ENCODE data around the gene ABHD12B. TPM values are rescaled to one million over a fixed set of nuclear protein-coding genes. Genes with fewer than 3 reads are reported as not detected.
A peak's percentile ranks its signal among the peaks of the same experiment; 100 is the strongest.

ABHD12B gene
- total and polyA plus RNA-seq, 9 of the 15 experiments (the other 6 are each of a cell fraction or from before 2014, with no cell fraction given): not detected

DNA sequence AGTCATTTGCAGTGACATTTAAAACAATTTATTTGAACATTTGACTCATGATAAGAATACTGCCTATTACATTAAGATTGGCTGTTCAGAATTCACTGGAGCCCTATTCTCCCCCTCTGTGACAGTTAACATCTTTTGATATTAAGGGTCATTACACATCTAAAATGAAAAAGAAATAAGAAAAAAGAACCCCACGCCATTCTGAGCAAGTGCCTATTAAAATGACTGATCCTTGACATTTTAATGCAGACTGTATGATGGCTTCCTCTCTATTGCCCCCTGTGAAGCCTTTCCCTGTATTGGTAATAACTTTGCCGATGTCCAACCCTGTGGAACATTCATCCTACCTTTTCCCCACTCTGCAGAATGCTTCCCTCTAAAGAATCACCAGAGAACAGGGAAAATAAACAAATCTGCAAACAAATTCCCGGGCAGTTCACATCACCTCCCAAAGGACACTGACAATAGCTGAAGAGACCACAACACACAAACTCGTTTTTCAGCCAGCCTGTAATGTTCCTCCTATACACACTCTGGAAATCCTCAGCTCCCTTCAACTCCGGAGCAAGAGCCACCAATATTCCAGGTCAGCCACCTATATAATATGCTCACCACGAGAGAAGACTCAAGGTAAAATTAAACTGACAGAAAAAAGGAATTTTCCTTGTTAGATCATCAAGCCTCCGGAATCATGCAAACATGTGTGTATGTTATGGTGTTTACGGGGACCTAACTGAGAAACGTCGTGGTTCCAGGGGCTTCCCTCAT, 42.9 kb upstream of the ABHD12B start:
- no peak overlapping the region for H3K27ac ChIP-seq (ENCODE audit: extremely low read depth, low read depth, low read length)
- DNase-seq (ENCODE audit: extremely low read depth in 1 of 4, low spot score in 3 of 4) (no peak), ATAC-seq (no peak), FAIRE-seq (no peak)
- H3K36me3 ChIP-seq (ENCODE audit: control insufficient read depth, insufficient read depth, low read length): no peaks in the 10 kb centered on the region
- in situ Hi-C loops (cut with MboI): no loop called here
- H2AFZ ChIP-seq (ENCODE audit: low read depth, low read length): no peak overlapping the region
- H3K9ac ChIP-seq (ENCODE audit: insufficient read depth in 1 of 2, low read depth in 2 of 2, low read length in 2 of 2): no peak overlapping the region
- H3K4me1 ChIP-seq (replicated peaks in 1 of 2; ENCODE audit: control insufficient read depth in 2 of 2, insufficient read depth in 2 of 2, low read length in 2 of 2): peaks cover 0 to 19% of the 10 kb centered on the region in 2 experiments; a peak in 3 of 5 replicates
- peaks cover 7 to 11% of the 10 kb centered on the region in 2 experiments; a peak in 3 of 5 replicates for H3K27me3 ChIP-seq (ENCODE audit: control insufficient read depth in 2 of 2, insufficient read depth in 2 of 2, low read length in 2 of 2)
- 33% methylated on average over 10 of the region's 10 CpGs for WGBS (ENCODE audit: insufficient coverage, low coverage, missing lambda C conversion rate)
- TF ChIP-seq SAFB2 (IDR thresholded peaks at IDR 0.05; ENCODE audit: borderline replicate concordance, low read depth, low read length, severe bottlenecking) (no peak), GATA2 (CRISPR knock-in tag; IDR thresholded peaks at IDR 0.05) (no peak), MCM5 (IDR thresholded peaks at IDR 0.05; ENCODE audit: low read depth) (no peak), CBX2 (IDR thresholded peaks at IDR 0.05; ENCODE audit: insufficient read depth, low read length, poor library complexity, severe bottlenecking) (peak; percentile 30), THRB (CRISPR knock-in tag; conservative IDR thresholded peaks at IDR 0.05) (no peak), ELF1 (tag; IDR thresholded peaks at IDR 0.05) (no peak), ZNF239 (CRISPR knock-in tag; IDR thresholded peaks at IDR 0.05) (no peak)
- TF ChIP-seq, protein P1, sequence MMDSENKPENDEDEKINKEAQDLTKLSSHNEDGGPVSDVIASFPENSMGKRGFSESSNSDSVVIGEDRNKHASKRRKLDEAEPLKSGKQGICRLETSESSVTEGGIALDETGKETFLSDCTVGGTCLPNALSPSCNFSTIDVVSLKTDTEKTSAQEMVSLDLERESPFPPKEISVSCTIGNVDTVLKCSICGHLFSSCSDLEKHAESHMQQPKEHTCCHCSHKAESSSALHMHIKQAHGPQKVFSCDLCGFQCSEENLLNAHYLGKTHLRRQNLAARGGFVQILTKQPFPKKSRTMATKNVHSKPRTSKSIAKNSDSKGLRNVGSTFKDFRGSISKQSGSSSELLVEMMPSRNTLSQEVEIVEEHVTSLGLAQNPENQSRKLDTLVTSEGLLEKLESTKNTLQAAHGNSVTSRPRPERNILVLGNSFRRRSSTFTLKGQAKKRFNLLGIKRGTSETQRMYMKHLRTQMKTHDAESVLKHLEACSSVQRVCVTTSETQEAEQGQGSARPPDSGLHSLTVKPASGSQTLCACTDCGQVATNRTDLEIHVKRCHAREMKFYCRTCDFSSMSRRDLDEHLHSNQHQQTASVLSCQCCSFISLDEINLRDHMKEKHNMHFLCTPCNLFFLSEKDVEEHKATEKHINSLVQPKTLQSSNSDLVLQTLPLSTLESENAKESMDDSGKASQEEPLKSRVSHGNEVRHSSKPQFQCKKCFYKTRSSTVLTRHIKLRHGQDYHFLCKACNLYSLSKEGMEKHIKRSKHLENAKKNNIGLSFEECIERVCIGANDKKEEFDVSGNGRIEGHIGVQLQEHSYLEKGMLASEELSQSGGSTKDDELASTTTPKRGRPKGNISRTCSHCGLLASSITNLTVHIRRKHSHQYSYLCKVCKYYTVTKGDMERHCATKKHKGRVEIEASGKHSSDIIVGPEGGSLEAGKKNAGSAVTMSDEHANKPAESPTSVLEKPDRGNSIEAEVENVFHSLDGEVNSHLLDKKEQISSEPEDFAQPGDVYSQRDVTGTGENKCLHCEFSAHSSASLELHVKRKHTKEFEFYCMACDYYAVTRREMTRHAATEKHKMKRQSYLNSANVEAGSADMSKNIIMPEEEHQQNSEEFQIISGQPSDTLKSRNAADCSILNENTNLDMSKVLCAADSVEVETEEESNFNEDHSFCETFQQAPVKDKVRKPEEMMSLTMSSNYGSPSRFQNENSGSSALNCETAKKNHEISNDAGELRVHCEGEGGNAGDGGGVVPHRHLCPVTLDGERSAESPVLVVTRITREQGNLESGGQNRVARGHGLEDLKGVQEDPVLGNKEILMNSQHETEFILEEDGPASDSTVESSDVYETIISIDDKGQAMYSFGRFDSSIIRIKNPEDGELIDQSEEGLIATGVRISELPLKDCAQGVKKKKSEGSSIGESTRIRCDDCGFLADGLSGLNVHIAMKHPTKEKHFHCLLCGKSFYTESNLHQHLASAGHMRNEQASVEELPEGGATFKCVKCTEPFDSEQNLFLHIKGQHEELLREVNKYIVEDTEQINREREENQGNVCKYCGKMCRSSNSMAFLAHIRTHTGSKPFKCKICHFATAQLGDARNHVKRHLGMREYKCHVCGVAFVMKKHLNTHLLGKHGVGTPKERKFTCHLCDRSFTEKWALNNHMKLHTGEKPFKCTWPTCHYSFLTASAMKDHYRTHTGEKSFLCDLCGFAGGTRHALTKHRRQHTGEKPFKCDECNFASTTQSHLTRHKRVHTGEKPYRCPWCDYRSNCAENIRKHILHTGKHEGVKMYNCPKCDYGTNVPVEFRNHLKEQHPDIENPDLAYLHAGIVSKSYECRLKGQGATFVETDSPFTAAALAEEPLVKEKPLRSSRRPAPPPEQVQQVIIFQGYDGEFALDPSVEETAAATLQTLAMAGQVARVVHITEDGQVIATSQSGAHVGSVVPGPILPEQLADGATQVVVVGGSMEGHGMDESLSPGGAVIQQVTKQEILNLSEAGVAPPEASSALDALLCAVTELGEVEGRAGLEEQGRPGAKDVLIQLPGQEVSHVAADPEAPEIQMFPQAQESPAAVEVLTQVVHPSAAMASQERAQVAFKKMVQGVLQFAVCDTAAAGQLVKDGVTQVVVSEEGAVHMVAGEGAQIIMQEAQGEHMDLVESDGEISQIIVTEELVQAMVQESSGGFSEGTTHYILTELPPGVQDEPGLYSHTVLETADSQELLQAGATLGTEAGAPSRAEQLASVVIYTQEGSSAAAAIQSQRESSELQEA (IDR thresholded peaks at IDR 0.05; ENCODE audit: low read depth): no peak
- intact Hi-C loops (cut with micrococcal nuclease): no loop called here
- H4K20me1 ChIP-seq (replicated peaks; ENCODE audit: control insufficient read depth, insufficient read depth, low read length): peaks cover 5% of the 10 kb centered on the region; the same call in 1 of the 2 replicates
- no peaks in the 10 kb centered on the region for H3K9me3 ChIP-seq (replicated peaks; ENCODE audit: control insufficient read depth, insufficient read depth, low read depth, low read length)
- H3K79me2 ChIP-seq (ENCODE audit: control insufficient read depth, insufficient read depth, low read length): no peaks in the 10 kb centered on the region
- ChIA-PET POLR2A (no interaction called here), CTCF (ENCODE audit: low intra/inter-chr PET ratio) (no interaction called here)
- H3K4me2 ChIP-seq (ENCODE audit: insufficient read depth, low read length): no peak overlapping the region
- no peaks in the 10 kb centered on the region for H3K9me1 ChIP-seq (ENCODE audit: control insufficient read depth, insufficient read depth, low read length)
- BruUV-seq (replicated peaks): no TSS peak
- no peak overlapping the region for H3K4me3 ChIP-seq
